C4-2B (cell line): ENCODE data around the gene TPI1.

Source experiments
- CTCF ChIP-seq: fragments of 450-650 bp; conservative IDR thresholded peaks from 2 replicates; pipeline ENCODE4 v1.5.1; 2017; ENCODE audit warnings: mild to moderate bottlenecking
- ZFX ChIP-seq: fragments of 450-650 bp; IDR thresholded peaks from 2 replicates; pipeline ENCODE4 v1.6.1; 2017

GRCh38 chr12:6838854-6839253, 28.5 kb upstream of the TPI1 start:
- TF ChIP-seq CTCF = no peak
- no peak for TF ChIP-seq ZFX
